ENCODE data around the gene FAM83G.
"Not testable (repeated sequence)": the region's sequence is repeated elsewhere in the genome, so short reads cannot be mapped to it uniquely, and the experiment has no call there.

FAM83G gene, protein sequence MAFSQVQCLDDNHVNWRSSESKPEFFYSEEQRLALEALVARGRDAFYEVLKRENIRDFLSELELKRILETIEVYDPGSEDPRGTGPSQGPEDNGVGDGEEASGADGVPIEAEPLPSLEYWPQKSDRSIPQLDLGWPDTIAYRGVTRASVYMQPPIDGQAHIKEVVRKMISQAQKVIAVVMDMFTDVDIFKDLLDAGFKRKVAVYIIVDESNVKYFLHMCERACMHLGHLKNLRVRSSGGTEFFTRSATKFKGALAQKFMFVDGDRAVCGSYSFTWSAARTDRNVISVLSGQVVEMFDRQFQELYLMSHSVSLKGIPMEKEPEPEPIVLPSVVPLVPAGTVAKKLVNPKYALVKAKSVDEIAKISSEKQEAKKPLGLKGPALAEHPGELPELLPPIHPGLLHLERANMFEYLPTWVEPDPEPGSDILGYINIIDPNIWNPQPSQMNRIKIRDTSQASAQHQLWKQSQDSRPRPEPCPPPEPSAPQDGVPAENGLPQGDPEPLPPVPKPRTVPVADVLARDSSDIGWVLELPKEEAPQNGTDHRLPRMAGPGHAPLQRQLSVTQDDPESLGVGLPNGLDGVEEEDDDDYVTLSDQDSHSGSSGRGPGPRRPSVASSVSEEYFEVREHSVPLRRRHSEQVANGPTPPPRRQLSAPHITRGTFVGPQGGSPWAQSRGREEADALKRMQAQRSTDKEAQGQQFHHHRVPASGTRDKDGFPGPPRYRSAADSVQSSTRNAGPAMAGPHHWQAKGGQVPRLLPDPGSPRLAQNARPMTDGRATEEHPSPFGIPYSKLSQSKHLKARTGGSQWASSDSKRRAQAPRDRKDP

DNA sequence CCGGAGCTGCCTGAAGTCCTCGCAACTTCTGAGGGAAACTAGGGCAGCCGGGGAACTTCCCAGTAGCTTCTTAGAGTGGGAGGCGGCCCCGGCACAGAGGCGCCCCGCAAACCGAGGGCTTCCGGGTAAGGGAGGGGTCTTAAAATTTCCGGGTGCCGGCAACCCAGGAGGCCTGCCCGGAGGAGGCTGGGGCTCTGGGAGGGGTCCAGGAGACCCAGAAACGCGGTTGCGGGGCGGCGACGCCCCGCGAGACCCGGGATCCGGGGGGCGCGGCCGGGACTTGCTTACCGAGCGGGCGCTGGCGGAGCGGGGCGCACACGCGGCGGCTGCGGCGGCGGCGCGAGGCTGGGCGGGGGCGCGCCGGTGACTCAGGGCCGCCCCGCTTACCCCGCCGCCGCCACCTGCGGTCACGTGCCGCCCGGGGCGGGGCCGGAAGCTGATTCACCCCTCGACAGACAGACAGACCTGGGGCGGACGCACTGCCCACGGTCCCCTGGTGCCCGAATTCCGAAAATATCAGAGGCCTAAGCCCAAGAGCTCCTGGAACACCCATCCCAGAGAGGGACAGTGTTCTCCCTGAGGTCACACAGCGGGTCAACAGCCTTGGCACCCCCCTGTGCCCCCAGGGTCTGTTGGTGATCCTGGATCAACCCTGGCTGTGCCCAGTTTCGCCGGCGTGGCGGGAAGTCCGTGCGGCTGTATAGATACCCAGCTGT is at the start of gene FAM83G:
FAM83G (minus strand) TSS at position 344 of the 716 bp plus-strand sequence. CDS start 723 bp downstream, outside the sequence.
- DNase-seq = no peak

GRCh38 chr17:19048826-19049225 is 44.3 kb upstream of the FAM83G start:
- DNase-seq = not testable (repeated sequence)

DNA sequence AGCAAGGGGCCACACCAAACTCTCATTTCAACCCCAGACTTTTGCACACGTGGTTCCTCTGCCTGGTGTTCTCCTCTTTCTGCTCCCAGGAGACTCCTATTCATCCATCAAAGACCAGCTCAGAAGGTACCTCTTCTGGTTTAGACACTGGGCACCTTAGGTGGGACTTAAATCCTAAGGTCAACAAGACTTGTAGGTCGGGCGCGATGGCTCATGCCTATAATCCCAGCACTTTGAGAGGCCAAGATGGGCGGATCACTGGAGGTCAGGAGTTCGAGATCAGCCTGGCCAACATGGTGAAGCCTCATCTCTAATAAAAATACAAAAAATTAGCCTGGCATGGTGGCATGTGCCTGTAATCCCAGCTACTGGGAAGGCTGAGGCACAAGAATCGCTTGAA is 42.9 kb upstream of the FAM83G start:
- not testable (repeated sequence) for DNase-seq

- not testable (repeated sequence) for DNase-seq
Observed at GRCh38 chr17:19046782-19047375, 42.3 kb upstream of the FAM83G start, which contains the start of gene GRAP. TSS of gene GRAP (minus strand) at chr17:19046957. CDS start at chr17:19046926, 31 bp downstream.

- not testable (repeated sequence) for DNase-seq
Observed at GRCh38 chr17:19044643-19045042, 40.1 kb upstream of the FAM83G start.

GRCh38 chr17:19043032-19043431 is 38.5 kb upstream of the FAM83G start:
- DNase-seq = not testable (repeated sequence)

DNA sequence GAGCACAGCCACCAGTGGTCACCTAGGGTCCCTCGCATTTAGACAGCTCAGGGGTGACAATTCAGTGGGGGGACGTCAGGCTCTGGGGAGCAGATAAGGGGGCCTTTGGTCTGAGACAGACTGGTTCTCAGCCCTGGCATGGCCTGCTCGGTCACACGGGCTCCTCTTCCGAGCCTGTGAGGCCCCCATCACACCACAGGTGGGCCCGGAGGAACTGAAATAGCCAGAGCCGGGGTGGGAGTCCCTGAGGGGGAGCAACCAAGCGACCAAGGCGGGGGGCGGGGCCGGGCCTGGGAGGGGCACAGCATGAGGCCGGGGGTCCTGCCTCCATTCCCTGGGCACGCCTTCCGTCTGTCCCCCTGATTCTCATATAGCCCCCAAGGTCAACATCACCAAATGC is 37.8 kb upstream of the FAM83G start:
- not testable (repeated sequence) for DNase-seq

DNA sequence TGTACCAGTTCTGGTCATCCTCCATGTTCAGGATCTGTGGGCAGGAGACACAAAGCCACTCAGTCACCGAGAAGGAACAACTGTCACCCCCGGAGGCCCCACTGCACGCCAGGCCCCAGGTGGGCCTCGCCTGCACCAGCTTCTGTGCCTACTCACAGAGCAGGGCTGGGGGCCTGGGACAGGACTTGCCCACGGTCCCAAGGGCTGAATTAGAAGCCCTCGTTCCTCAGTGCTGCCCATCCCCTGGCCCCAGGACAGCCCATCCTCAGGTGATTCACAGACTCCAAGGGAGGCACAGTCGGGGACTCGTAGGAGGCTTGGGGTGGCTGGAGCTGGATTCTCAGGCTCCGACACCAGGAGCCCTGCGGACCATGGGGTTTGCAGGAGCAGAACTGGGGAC is 37.3 kb upstream of the FAM83G start:
- DNase-seq = not testable (repeated sequence)

DNA sequence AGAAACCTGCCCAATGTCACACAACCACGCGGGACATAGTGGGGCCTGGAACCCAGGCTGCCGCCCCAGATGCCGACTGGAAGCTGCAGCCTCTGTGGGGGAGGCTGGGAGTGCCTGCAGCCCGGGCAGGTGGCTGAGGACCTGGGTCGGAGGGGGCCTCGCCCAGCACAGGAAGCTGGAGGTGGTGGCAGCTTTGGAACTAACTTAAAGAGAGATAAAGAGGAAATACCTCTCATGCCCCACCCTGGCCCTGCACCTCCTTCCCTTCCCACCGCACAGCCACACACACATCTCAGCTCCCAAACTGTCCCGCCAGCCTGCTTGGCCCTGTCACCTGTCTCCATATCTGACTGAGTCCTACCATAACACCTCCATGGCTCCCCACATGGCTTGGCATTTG is 35.8 kb upstream of the FAM83G start:
- DNase-seq = not testable (repeated sequence)

- not testable (repeated sequence) for DNase-seq
Observed at GRCh38 chr17:19038730-19039129, 34.2 kb upstream of the FAM83G start.

DNA sequence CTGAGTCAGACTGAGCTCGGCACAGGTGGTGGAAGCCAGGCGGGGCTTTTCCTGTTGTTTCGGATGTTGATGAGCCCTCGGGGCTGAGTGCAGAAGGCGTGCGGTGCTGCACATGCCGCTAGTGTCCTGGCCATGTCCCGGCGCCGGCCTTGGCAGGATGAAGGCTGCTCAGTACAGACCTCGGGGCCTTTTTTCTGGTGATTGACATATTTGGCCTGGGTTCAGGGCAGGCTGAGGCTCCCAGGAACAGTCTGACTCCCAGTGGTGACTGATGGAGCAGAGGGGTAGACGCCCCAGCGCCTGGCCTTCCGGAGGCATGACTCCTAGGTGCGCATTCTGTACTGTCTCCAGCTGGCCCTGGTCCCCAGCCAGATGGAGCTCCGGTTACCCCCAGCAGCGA is 33.4 kb upstream of the FAM83G start:
- DNase-seq = not testable (repeated sequence)

DNA sequence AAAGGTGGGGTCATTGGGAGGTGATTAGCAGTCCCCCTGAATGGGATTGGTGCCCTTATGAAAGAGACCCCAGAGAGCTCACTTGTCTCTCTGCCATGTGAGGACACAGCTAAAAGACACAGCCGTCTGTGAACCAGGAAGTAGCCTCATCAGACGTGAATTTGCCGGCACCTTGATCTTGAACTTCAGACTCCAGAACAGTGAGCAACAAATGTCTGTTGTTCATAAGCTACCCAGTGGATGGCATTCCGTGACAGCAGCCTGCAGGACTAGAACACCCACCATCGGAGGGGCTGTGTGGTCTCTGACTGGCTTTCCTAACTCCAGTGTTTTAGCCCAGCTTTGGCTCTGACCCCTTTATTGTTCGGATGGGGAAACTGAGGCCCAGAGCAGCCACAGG is 33.0 kb upstream of the FAM83G start:
- DNase-seq = not testable (repeated sequence)

DNA sequence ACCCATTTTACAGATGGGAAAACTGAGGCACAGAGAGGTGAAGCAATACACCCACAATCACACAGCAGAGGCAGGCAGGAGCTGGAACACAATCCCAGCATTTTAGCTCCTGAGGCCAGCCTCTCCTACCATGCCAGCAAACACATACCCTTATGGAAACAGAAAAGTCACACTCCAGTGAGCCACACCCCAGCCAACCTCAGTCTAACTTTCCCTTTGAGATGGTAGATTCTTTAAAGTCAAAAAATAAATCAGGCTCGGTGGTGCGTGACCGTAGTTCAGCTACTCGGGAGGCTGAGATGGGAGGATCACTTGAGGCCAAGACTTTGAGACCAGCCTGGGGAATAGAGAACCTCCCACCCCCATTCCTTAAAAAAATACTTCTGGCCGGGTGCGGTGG is 31.6 kb upstream of the FAM83G start:
- not testable (repeated sequence) for DNase-seq

DNA sequence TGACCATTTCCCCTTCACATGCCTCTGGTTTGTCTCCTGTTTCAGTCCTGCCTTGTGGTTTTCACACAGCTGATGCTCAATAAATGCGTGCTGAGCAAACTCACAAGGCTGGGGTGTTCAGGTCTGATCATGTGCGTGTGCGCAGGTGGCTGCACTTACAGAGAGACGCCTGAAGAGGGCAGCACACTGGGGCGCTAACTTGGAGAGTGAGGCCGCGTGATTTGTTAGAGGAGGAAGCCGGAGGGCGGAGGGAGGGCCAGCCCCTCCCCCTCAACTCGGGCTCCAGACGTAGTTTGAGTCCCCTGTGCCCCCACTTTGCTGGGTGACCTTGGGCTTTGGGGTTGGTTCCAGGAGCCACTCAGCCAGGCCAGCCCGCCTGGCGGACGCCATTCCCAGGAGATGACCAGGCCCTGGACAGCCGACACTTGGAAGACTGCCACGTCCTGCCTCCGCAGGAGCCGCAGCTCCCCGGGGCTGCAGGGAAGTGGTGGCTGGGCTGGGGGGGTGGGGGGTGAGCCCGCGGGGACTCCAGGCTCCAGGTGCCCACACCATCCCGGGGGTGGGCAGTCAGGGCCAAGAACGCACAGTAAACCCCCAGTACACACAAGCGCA is 27.9 kb upstream of the FAM83G start:
- not testable (repeated sequence) for DNase-seq

- DNase-seq = not testable (repeated sequence)
Observed at GRCh38 chr17:19031729-19032128, 27.2 kb upstream of the FAM83G start.

DNA sequence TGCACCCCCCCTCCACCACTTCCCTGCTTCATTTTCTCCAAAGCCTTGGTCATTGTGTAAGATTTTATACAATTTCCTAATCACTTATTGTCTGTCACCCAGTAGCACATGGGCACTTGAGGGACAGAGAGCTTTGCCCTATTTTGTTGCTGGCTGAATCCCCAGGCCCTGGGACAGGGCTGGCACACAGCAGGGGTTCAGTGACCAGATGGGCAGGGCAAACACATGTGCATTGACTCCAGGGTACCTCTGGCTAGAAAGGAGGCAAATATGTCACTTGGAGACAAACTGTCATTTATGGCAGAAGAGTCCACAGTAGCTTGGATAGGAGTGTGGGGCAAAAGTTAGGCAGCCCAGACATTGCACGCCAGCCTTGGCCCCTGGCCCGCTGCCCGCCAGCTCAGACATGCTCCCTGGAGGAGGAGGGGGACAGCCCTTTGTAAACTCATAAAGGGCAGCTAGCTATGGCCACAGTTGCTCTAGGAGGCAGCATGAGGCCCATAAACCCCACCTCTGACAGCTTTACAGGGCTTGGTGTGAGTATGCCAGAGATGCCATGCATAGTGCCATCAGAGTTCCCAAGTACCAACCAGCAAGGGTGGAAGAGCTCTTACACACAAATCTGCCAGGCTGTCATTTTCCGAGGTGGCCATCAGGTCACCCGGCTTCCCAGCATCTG is 26.3 kb upstream of the FAM83G start:
- DNase-seq = not testable (repeated sequence)

DNA sequence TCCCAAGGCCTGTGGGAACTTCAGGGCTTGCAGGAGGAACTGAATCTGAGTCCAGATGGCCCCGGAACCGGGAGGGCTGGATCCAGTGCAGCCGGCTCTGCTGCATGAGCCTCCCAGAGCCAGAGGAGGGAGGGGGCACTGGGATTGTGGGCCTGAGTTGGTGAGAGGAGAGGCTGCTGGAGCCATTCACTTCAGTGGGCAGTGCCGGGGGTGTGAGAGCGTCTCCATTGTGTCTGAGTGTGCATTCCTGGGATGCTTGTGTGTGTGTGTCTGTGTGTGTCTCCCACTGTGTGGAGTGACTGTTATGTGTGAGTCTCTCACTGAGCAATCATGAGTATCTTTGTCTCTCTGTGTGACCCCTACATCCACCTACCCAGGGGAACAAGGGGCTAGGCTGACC is 25.2 kb upstream of the FAM83G start:
- DNase-seq = not testable (repeated sequence)

DNA sequence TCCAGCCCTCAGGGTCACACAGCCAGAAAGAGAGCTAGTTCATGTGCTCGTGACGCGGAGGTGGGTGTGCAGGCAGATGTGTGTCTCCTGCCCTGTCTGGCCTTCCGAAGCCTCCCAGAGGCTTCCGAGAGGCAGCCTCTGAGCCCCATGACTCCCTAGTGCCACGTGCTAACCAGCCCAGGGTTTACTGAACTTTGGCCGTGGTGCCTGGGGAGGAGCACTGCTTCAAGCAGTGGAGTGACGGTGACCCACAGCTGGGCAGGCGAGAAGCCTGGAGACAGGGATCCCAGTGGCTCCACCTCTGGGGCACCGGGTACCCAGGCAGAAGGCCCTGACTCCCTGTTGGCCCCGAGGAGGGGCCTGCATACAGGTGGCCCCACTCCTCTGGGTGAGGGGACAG is 24.1 kb upstream of the FAM83G start:
- not testable (repeated sequence) for DNase-seq

GRCh38 chr17:19024101-19025078 is 19.8 kb upstream of the FAM83G start:
- DNase-seq = no peak
